ENCODE data around the gene HSD17B14.
"Not testable (repeated sequence)": the region's sequence is repeated elsewhere in the genome, so short reads cannot be mapped to it uniquely, and the experiment has no call there.

DNA sequence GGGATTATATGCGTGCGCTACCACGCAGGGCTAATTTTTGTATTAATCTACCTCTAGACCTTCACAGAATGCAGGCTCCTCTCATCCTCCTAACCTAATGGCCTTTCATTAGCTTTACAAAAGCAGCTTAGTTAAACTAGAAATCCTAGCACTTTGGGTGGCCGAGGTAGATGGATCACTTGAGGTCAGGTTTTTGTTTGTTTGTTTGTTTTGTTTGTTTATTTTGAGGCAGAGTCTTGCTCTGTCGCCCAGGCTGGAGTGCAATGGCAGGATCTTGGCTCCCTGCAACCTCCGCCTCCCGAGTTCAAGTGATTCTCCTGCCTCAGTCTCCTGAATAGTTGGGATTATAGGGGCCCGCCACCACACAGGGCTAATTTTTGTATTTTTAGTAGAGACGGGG is 43.4 kb upstream of the HSD17B14 start:
- not testable (repeated sequence) for TF ChIP-seq POLR2A, EP300 (IDR thresholded peaks at IDR 0.05)
- TF ChIP-seq, protein P1, sequence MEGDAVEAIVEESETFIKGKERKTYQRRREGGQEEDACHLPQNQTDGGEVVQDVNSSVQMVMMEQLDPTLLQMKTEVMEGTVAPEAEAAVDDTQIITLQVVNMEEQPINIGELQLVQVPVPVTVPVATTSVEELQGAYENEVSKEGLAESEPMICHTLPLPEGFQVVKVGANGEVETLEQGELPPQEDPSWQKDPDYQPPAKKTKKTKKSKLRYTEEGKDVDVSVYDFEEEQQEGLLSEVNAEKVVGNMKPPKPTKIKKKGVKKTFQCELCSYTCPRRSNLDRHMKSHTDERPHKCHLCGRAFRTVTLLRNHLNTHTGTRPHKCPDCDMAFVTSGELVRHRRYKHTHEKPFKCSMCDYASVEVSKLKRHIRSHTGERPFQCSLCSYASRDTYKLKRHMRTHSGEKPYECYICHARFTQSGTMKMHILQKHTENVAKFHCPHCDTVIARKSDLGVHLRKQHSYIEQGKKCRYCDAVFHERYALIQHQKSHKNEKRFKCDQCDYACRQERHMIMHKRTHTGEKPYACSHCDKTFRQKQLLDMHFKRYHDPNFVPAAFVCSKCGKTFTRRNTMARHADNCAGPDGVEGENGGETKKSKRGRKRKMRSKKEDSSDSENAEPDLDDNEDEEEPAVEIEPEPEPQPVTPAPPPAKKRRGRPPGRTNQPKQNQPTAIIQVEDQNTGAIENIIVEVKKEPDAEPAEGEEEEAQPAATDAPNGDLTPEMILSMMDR (IDR thresholded peaks at IDR 0.05), result not testable (repeated sequence)

Measured in stomach (tissue), 4 donors.